Muscle of back (tissue), 11 donors: Measurements from ENCODE around the gene OR13A1. TPM values are rescaled to one million over a fixed set of nuclear protein-coding genes. Genes with fewer than 3 reads are reported as not detected.
"Not testable (repeated sequence)": the region's sequence is repeated elsewhere in the genome, so short reads cannot be mapped to it uniquely, and the experiment has no call there.

Source experiments
- DNase-seq, 3 donors: peaks; one replicate each; pipeline versions ENCODE4 v3.0.0 to v3.0.0-alpha.2; 2013
- polyA plus RNA-seq, 10 donors: library from polyadenylated mRNA; unstranded; fragments of 120-200 nt; gene quantifications; one replicate each; pipeline ENCODE4 v1.2.1, GENCODE V29; 2013; ENCODE audit not compliant: insufficient read length in 10 of 10

The OR13A1 gene
- polyA plus RNA-seq, 10 donors: 0.08 to 0.09 TPM; not detected in 8

DNA sequence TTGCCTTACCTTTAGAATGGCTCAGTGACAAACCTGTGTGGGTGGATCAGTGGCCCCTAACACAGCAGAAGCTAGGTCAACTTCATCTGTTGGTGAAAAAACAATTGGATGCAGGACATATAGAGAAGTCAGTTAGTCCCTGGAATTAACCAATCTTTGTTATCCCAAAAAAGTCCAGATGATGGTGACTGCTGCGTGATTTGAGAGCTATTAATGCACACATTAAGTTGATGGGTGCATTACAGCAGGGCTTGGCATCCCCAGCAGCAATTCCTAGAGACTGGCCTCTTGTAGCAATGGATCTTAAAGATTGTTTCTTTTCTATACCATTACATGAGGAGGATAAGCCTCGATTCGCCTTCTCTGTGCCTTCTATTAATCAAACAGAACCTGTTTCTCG lies 33.3 kb downstream of the OR13A1 start:
- no peak for DNase-seq

DNA sequence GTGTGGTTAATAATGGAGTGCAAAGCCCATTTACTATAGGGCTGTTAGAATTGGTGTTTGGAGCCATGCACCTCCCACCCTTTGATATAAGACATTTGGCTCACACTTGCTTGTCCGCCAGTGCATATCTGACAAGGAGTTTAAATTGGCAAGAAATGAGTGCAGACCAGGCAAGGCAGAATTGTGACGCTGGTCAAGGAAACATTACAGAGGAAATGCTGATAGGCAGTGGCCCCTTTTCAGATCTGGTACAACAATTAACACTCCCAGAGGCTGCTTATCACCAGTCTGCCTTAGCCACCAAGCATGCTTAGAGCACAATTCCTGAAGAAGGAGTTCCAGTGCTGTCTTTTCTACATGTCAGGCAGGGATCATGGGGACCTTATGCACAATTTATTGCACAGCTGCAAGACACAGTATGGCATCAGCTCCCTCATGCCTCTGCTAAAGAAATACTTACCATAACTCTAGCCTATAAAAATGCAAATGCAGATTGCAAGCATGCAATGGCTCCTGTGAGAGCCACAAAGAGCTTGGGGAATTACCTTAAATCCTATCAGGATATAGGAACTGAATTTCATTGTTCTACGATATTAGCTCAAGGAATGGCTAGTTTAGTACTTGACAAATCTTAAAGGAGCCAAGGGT lies 35.2 kb downstream of the OR13A1 start:
- no peak for DNase-seq

DNA sequence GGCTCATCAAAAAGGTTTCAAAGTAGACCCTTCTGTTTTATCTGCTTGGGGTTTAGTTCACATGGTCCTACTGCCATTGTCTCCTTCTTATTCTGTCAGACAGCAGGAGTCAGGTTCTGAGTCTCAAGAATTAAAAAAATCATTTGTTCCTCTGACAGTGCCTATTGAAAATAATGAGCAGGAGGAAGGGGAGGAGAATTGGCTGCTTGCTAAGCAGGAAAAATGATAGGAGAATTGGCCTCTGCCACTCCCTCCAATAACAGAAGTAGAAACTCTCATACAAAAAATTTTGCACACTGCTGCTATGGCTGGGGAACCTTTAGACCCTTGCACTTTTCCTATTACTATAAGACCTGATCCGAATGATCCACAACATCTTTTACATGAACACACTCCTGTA lies 35.7 kb downstream of the OR13A1 start:
- DNase-seq: no peak

DNA sequence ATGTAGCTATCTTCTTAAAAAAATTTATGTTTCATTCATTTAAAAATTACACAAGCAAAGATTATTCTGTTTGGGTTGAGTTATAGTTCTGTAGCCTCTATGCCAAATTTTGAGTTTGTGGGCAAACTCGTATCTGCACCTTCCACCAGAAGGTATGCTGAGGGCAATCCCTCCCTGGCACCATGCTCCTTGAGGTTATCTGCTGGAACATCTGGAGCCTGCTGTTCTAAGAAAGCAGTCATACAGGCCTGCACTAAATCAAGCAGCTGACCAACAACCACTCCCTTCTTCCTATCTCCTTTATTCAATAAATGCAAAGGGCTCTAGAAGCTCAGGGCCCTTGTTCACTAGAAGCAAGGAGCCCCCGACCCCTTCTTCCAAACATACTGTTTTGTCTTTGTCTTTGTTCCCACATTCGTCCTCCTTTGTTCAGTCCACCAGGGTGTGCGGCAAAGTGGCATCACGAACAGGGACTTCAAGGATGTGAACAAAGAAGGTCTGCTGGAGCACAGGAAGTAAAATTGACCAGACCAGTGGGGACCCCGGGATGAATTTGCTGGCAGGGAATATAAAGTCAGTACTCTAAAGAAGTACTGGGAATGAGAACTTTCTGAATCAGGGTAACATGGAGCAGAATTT lies 36.4 kb downstream of the OR13A1 start:
- no peak for DNase-seq

DNA sequence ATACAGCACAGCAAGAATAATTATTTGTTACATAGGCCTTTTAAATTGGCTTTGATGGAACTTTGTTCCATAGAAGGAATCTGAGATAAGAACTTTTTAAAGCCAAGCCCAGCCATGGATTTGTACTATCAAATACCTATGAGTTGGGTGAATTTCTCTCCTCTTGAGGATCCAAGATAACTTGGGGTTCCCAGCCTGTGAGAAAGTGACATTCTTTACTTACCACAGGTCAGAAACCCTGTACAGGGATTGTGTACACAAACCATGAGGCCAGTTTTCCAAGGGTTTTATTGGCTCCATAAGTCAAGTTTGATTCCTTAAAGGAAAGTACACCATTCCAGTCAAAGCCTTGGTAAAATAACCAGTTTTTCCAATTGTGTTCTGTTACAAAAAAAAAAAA lies 39.3 kb downstream of the OR13A1 start:
- not testable (repeated sequence) for DNase-seq

DNA sequence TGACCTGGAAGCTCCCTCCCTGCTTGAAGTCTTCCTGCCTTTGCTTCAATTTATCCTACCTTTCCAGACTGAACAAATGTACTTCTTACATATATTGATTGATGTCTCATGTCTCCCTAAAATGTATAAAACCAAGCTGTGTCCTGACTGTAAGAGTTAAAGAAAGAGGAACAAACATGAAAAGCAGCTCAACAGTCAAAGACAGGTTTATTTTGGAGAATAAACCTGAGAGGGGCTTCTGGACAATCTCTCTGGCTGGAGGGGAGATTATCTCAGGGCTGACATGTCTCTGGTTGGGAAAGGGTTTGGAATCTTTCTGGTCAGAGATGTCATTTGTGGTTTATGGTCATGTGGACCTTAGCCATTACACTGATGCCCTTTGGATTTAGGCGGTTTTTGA lies 41.0 kb downstream of the OR13A1 start:
- DNase-seq: no peak

DNA sequence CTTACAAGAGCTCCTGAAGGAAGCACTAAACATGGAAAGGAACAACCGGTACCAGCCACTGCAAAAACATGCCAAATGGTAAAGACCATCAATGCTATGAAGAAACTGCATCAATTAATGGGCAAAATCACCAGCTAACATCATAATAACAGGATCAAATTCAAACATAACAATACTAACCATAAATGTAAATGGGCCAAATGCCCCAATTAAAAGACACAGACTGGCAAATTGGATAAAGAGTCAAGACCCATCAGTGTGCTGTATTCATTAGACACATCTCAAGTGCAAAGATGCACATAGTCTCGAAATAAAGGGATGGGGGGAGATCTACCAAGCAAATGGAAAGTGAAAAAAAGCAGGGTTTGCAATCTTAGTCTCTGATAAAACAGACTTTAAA lies 47.6 kb downstream of the OR13A1 start:
- DNase-seq: not testable (repeated sequence)

DNA sequence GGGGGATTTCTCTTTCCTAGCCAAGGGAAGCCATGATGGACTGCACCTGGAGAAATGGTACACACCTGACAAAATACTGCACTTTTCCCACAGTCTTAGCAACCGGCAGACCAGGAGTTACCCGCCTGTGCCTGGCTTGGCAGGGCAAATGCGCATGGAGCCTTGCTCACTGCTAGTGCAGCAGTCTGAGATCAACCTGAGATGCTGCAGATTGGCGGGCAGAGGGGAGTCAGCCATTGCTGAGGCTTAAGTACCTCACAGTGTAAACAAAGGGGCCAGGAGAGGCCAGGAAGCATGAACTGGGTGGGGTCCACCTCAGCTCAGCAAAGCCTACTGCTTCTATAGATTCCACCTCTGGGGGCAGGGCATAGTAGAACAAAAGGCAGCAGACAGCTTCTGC lies 49.4 kb downstream of the OR13A1 start:
- DNase-seq: no peak

DNA sequence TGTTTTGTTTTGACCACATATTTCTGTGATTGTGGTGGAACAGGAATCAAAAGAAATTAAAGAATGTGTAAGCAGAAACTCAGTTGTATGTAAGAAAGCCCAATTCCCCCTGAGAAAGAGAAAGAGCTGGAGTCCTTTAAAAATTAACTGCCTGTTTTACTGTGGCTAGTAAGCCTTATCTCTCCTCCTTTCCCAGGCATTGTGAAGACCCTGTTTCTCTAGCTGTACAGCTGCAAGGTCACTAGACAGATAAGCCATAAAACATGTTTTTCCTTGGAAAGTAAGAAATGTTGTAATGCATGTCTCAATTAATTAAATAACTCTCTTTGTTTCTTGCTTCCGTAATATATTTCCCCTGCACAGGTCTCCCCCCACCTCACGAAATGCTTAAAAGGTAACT lies 53.5 kb downstream of the OR13A1 start:
- DNase-seq: no peak

DNA sequence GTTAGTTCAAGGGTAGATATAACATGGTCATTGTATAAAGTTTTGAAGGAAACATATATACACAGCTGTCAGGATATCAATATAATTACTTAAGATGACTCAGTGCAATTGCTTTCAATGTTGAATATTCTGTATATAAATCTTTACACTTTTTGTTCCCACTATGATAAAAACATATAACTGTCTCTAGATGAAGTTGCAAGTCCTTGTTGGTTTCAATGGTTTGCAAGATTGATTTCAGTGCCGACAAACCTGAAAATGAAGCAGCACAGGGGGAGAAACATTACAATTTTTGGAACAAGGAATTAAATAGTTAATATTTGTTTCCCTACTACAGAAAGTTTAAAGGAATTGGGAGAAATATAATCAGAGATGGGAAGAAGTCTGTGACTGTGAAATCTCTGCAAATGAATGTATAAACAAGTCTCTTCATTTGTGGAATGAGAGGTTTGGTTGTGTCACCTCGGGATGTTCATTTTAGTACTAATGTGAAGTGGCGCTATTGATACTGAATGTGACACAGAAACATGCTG lies 54.1 kb downstream of the OR13A1 start:
- no peak for DNase-seq

DNA sequence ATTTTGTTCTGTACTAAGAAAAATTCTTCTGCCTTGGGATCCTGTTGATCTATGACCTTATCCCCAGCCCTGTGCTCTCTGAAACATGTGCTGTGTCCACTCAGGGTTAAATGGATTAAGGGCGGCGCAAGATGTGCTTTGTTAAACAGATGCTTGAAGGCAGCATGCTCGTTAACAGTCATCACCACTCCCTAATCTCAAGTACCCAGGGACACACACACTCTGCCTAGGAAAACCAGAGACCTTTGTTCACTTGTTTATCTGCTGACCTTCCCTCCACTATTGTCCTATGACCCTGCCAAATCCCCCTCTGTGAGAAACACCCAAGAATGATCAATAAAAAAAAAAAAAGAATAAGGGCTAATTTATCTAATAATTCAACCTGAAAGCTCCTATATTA lies 54.8 kb downstream of the OR13A1 start:
- DNase-seq: not testable (repeated sequence)

DNA sequence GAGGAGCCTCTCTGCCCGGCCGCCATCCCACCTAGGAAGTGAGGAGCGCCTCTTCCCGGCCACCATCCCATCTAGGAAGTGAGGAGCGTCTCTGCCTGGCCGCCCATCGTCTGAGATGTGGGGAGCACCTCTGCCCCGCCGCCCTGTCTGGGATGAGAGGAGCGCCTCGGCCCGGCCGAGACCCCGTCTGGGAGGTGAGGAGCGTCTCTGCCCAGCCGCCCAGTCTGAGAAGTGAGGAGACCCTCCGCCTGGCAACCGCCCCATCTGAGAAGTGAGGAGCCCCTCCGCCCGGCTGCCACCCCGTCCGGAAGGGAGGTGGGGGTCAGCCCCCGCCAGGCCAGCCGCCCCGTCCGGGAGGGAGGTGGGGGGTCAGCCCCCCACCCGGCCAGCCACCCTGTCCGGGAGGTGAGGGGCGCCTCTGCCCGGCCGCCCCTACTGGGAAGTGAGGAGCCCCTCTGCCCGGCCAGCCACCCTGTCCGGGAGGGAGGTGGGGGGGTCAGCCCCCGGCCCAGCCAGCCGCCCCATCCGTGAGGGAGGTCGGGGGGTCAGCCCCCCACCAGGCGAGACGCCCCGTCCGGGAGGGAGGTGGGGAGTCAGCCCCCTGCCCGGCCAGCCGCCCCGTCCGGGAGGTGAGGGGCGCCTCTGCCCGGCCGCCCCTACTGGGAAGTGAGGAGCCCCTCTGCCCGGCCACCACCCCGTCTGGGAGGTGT lies 55.5 kb downstream of the OR13A1 start:
- not testable (repeated sequence) for DNase-seq

DNA sequence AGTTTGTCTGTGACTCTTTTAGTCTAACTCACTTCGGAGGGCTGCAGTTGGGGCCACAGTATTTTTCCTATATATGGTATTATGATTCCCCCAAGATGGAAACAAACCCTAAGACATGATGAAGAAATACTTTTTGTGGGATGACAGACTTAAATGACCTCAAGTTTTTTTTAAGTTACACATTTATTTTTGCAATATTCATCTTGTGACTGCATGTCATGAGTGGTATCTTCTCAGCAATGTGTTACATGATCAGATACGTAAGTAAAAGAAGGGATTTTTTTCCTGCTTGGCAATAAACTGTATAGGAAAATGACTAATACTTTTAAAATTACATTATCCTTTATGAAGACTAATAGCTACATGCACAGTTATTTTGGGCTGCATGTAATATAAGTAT lies 57.8 kb downstream of the OR13A1 start:
- no peak for DNase-seq

DNA sequence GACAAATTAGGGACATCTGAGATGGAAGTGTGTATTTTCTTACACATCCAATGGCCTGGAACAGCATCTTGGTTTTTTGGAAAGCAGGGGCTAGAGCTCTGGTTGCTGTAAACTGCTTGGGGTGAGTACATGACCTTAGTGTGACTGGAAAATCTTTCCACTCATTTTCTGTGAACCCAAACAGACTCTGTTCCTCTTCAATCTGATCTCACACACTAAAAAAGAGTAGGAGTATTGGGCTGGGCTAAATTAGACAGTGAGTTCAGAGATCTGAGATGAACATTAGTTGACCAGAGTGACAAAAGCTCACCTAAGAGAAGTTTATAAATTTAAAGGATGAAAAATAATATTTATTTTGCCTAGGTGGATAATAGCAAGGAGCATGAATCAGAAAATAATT lies 59.2 kb downstream of the OR13A1 start:
- no peak for DNase-seq

DNA sequence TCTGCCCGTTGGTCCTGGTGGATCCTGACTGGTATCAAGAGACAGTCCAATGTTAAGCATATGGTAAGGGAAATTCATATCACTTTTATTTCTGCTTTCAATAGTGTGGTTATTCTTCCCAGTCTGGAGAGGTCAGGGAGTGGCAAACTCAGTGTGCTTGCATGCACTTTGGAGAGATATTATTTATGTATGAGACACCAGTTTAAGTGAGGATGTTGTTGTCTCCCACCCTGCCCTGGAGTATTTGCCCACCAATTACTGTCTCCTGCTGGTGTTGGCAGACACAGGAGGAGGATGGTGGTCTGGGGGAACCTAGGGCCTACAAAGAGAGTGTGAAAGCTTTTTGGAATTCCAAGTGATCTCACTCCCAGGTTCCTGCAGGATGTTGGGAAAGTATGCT lies 59.7 kb downstream of the OR13A1 start:
- no peak for DNase-seq

DNA sequence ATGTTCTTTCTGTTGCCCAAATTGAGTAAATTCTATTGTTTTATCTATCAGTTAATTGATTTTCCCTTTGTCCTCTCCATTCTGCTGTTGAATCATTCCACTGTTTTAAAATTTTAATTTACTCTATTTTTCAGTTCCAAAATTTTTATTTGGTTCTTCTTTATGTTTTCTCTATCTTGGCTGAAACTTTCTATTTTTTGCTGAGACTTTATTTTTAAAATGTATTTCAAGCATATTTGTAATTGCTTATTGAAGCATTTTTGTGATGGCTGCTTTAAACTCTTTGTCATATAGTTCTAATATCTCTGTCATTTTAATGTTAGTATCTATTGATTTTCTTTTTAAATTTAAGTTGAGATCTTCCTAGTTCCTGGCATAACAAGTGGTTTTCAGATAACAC lies 60.5 kb downstream of the OR13A1 start:
- no peak for DNase-seq

DNA sequence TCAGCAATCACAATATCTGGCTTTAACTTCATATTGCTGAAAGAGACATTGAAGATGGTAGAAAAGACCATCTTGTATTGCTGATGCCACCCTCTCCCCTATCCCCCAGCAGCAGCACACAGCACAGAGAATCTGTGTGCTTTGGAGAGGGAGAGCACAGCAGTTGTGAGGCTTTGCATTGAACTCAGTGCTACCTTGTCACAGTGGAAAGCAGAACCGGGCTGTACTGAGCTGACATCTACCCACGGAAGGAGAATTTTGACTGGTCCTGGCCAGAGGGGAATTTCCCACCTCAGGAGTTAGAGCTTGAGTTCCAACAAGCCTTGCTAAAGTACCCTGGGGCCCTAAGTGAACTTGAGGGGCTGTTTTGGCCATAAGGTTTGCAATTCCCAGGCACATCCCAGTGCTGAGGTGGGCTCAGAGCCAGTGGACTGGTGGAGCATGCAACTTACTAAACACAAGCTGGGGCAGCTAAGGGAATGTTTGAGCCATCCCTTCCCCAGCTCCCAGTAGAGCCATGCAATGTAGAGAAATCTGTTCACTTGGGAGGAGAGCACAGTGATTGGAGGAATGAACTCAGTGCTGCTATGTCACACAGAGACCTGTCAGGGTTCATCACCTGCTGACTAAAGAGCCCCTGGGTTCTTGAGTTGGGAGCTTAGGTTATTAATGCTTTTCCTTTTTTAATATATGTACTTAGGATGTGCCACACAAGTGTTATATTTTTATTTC lies 62.1 kb downstream of the OR13A1 start:
- DNase-seq: no peak

Other genes starting within 250 kb of the OR13A1 start
- gene ALOX5, start 58.6 kb upstream of the OR13A1 start, polyA plus RNA-seq: 1 to 10 TPM in 6 of 10 donors, under 1 TPM in 4; 0.50 to 3.2 (median 1.3) TPM